NB4 (cell line): ENCODE data around the gene BHLHE41.

Experiments used
- DNase-seq: peaks from one replicate; pipeline ENCODE4 v3.0.0; 2010; ENCODE audit warnings: low read depth
- H3K4me3 ChIP-seq: one replicate; pipeline ENCODE4 v1.5.1; 2011; ENCODE audit warnings: mild to moderate bottlenecking, low read depth, low read length, moderate library complexity
- MYC ChIP-seq: IDR thresholded peaks from 2 replicates; pipeline ENCODE4 v1.6.1; 2011; ENCODE audit warnings: low read depth, low read length
- POLR2A ChIP-seq: IDR thresholded peaks from 2 replicates; pipeline ENCODE4 v1.6.1; 2011; ENCODE audit warnings: mild to moderate bottlenecking; ENCODE audit not compliant: insufficient read length; ENCODE audit errors: extremely low read depth
- TF ChIP-seq, protein P1 (sequence below): IDR thresholded peaks from 2 replicates; pipeline ENCODE4 v1.6.1; 2011; ENCODE audit warnings: low read depth, low read length
- TF ChIP-seq, protein P2 (sequence below): IDR thresholded peaks from one replicate; pipeline ENCODE4 v1.5.1; 2012; ENCODE audit warnings: low read depth, low read length

Gene BHLHE41

DNA sequence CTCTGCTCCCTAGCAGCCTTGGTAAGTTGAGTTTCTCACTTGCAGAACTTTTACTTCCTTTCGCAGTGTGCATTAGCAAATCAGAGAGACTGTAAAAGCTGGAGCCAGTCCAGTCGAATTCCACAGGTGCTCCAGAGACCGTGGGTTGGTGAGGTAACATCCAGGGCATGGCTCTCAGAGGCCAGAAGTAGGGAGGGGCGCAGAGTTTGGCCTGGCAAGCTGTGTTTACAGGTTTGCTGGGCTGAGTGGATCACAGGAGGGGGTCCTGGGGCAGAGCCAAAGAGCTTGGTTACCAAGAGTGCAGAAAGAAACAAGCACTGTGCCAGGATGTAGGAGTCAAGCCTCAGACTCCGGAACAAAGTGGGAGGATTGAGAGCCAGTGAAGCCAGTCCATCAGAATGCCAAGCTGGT, 10.2 kb upstream of the BHLHE41 start:
- H3K4me3 ChIP-seq: no peak overlapping the region
- DNase-seq: no peak
- no peak for TF ChIP-seq MYC
- TF ChIP-seq, protein P1, sequence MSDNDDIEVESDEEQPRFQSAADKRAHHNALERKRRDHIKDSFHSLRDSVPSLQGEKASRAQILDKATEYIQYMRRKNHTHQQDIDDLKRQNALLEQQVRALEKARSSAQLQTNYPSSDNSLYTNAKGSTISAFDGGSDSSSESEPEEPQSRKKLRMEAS: no peak
- no peak for TF ChIP-seq POLR2A
- TF ChIP-seq, protein P2, sequence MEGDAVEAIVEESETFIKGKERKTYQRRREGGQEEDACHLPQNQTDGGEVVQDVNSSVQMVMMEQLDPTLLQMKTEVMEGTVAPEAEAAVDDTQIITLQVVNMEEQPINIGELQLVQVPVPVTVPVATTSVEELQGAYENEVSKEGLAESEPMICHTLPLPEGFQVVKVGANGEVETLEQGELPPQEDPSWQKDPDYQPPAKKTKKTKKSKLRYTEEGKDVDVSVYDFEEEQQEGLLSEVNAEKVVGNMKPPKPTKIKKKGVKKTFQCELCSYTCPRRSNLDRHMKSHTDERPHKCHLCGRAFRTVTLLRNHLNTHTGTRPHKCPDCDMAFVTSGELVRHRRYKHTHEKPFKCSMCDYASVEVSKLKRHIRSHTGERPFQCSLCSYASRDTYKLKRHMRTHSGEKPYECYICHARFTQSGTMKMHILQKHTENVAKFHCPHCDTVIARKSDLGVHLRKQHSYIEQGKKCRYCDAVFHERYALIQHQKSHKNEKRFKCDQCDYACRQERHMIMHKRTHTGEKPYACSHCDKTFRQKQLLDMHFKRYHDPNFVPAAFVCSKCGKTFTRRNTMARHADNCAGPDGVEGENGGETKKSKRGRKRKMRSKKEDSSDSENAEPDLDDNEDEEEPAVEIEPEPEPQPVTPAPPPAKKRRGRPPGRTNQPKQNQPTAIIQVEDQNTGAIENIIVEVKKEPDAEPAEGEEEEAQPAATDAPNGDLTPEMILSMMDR: no peak

DNA sequence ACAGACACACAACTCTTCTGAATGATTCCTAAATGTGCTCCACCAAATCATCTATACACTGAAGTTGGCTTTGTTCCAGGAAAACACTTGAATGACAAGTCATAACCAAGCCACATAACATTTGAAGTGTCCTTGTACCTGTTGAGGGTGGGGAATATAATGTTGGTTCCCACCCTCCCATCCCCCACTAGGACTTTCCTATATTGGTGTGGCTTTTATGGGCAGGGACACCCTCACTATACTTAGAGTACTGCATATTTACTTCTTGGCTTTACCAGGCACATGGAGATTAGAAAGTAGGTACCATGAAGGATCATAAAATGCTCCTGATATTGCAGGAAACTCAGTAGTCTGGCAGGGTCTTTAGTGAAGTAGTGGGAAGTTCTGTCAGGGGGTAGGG, 9.7 kb upstream of the BHLHE41 start:
- no peak for DNase-seq
- H3K4me3 ChIP-seq: no peak overlapping the region
- TF ChIP-seq, protein P2: no peak
- TF ChIP-seq POLR2A: no peak
- TF ChIP-seq, protein P1: no peak
- TF ChIP-seq MYC: no peak

DNA sequence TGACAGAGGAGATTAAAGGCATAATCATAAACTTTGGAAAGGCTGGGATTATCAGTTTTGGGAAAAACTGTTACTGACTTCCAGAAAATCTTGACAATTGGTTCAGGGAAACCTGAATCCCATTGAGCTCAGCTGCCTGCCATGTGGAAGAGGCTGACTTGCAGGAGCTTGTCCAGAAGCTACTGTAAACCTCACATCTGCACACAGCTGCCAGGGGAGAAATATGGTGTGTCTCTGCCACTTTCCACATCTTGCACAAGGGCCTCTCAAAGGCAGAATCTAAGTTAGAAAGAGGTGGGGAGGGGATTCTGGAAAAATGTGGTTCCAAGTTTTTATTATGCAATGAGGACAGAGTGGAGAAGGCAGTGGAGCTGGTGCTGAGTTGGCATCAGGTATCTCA, 8.7 kb upstream of the BHLHE41 start:
- DNase-seq: no peak
- TF ChIP-seq, protein P2: no peak
- TF ChIP-seq, protein P1: no peak
- TF ChIP-seq MYC (no peak), POLR2A (no peak)
- no peak overlapping the region for H3K4me3 ChIP-seq

DNA sequence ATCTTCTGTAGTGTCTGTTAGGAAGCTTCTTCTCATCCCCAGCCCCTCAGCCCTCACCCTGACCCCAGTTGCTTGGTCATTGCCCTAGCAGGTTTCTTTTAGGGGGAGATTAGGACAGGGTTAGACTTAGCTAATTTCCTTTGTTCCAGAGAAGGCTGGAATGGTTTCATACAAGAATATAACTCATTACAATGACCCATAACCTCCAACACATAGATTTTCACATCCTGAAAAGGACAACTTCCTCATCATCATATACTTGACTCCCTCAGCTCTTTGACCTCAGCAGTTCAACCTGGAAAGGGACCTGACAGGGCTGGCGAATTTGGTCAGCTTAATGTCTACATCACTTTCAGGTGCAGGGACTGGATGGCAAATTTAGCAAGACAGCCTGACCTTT, 8.0 kb upstream of the BHLHE41 start:
- no peak for DNase-seq
- TF ChIP-seq, protein P2: no peak
- no peak for TF ChIP-seq POLR2A
- TF ChIP-seq, protein P1: no peak
- TF ChIP-seq MYC: no peak
- no peak overlapping the region for H3K4me3 ChIP-seq

DNA sequence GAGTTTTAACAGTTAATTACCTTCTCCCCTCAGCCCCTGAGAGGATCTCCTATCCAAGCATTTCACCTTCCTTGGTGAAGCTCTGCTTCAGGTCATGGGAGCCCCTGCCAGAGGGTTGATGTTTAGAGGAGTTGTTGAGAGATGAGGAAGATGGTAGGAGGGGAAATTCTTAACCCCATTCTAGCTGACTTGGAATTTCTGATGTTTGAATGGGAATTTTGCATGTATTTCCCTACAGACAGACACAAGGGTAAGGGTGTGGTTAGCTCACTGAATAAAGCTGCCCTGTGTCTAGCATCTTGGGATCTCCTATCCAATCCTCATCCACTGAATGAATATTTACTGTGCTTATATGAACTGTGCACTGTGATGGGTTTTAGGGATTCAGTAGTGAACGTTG, 7.1 kb upstream of the BHLHE41 start:
- DNase-seq: no peak
- TF ChIP-seq, protein P2: no peak
- TF ChIP-seq MYC: no peak
- TF ChIP-seq, protein P1: no peak
- TF ChIP-seq POLR2A: no peak
- no peak overlapping the region for H3K4me3 ChIP-seq

DNA sequence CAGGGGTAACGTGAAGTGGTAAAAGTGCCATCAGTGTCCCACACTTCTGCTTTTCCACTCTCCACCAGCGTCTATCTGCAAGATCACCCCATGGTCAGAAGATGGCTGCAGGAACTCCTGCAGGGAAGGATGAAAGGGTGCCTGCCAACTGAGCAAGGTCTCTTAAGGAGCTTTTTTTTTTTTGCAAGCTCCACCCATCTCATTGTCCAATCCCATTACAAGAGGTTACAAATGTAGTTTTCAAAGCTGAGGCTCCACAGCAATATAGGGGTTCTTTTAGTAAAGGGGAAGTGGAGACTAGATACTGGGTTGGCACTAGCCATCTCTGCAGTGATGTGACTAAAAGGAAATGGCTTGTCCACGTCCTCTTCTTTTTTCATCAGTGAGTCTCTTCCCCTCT, 5.9 kb upstream of the BHLHE41 start:
- no peak overlapping the region for H3K4me3 ChIP-seq
- peak; percentile 90 for DNase-seq
- TF ChIP-seq MYC (no peak), POLR2A (no peak)
- TF ChIP-seq, protein P2: no peak
- TF ChIP-seq, protein P1: no peak; the same call in 1 of the 2 replicates
